KOPT-K1 (cell line): Measurements from ENCODE around the gene MARCHF3.
"Not testable (repeated sequence)": the region's sequence is repeated elsewhere in the genome, so short reads cannot be mapped to it uniquely, and the experiment has no call there.

Experiments
- H3K27ac ChIP-seq: fragments of 200-600 bp; sonication (generic); 2 replicates; pipeline ENCODE4 v1.5.1; 2016; ENCODE audit warnings: antibody characterized with exemption, mild to moderate bottlenecking, low read depth, low read length; ENCODE audit not compliant: poor library complexity, severe bottlenecking
- H3K36me3 ChIP-seq: fragments of 200-600 bp; sonication (generic); 2 replicates; pipeline ENCODE4 v1.5.1; 2017; ENCODE audit warnings: antibody characterized with exemption, mild to moderate bottlenecking, low read length, moderate library complexity; ENCODE audit not compliant: insufficient read depth
- H3K9me3 ChIP-seq: fragments of 200-600 bp; sonication (generic); 2 replicates; pipeline ENCODE4 v1.5.1; 2017; ENCODE audit warnings: antibody characterized with exemption, low read length, mild to moderate bottlenecking; ENCODE audit not compliant: insufficient read depth, poor library complexity, severe bottlenecking

The MARCHF3 gene

DNA sequence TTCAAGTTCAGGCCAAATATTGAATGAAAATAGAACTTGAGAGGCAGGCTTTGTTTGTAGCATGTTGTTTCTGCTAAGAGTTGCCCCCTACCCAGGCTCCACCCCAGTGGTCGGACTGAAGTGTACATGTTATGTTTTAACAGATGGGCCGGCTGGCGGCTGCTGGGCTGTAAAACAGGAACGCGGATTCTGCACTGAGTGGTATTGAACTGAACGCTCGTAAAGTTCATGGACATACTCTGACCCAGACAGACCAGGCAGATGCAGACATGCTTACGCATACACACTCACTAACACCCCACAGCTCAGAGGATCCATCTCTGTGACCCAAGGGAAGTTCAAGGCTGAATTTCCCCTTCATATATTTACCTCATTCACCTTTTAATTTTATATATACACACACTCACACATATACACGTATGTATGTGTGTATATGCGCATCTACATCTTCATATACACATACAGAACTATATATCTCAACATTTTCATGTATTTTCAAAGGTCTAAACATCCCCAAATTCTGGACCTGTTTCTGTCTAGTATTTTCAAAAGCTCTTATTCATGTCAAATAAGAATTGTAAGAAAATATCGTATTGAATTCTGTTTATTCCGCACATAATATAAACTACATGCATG lies 1.4 kb downstream of the MARCHF3 start:
- H3K9me3 ChIP-seq, result peaks cover 12% of the 10 kb centered on the region
- no peaks in the 10 kb centered on the region for H3K36me3 ChIP-seq
- H3K27ac ChIP-seq, result no peak overlapping the region

DNA sequence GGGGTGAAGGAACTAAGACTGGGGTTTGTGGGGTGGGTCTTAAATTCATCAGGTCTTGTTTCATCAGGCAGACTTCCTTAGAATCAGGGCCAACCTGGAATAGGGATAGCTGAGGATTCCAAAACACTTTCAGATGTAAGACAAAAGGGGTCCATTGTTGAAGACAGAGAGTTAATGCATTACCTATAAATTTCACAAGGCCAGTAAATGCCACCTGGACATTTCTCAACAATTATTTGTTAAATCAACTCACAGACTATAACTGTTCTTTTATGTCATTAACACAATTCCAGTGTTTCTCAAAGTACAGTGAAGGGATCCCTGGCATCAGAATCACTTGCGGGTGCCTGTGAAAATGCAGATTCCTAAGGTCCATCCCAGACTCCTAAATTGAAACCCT lies 2.8 kb downstream of the MARCHF3 start:
- Histone ChIP-seq H3K36me3 (no peaks in the 10 kb centered on the region), H3K9me3 (peaks cover 12% of the 10 kb centered on the region), H3K27ac (no peak overlapping the region)

DNA sequence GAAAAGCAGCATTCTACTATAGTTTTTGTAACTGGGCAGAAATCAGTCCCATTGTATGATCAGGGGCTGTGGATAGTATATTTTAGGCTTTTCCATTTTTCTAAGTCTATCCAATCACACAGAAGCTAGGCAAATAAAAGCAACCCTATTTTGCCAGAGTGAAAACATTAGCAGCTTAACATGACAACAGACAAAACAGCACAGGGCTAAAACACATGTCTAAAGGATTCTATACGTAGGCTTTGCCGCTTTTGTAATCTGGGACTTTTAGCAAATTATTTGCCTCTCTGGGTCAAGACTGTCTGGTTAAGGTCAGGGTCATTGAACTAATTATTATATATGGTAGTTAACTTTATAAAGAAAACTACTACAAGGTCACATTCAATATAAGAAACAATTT lies 4.2 kb downstream of the MARCHF3 start:
- peaks cover 12% of the 10 kb centered on the region for H3K9me3 ChIP-seq

GRCh38 chr5:127025467-127025866 lies 4.9 kb downstream of the MARCHF3 start:
- Histone ChIP-seq H3K9me3 (peaks cover 12% of the 10 kb centered on the region), H3K36me3 (no peaks in the 10 kb centered on the region), H3K27ac (no peak overlapping the region)

More for the DNA sequence above, 4.2 kb downstream of the MARCHF3 start:
- H3K36me3 ChIP-seq, result no peaks in the 10 kb centered on the region
- no peak overlapping the region for H3K27ac ChIP-seq

- Histone ChIP-seq H3K27ac (no peak overlapping the region), H3K36me3 (no peaks in the 10 kb centered on the region), H3K9me3 (peaks cover 5% of the 10 kb centered on the region)
These were observed 5.5 kb downstream of the MARCHF3 start for GRCh38 chr5:127024821-127025220.

- not testable (repeated sequence) for H3K9me3 ChIP-seq, H3K36me3 ChIP-seq, H3K27ac ChIP-seq
These were observed 6.7 kb downstream of the MARCHF3 start for GRCh38 chr5:127023552-127024191.

GRCh38 chr5:127022846-127023245 lies 7.5 kb downstream of the MARCHF3 start:
- Histone ChIP-seq H3K27ac (no peak overlapping the region), H3K36me3 (no peaks in the 10 kb centered on the region), H3K9me3 (no peaks in the 10 kb centered on the region)

DNA sequence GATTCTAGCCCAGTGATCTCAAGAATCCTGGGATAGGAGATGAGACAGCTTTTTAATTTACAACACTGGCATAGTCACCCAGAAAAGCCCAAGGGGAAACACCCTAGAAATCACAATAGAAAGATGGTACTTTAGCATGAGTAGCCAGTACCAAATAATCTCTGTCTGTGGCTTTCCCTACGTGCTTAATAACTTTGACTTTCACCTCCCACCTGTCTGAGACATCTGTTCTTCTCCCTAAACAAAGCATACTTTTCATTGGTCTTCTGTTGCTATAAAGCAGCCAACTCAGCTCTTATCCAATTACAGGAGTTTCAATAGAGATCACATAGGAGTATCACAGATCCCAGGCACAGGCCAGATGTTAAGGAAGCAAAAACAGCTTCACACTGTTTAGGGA lies 10.4 kb downstream of the MARCHF3 start:
- H3K9me3 ChIP-seq, result no peaks in the 10 kb centered on the region
- no peaks in the 10 kb centered on the region for H3K36me3 ChIP-seq
- no peak overlapping the region for H3K27ac ChIP-seq

DNA sequence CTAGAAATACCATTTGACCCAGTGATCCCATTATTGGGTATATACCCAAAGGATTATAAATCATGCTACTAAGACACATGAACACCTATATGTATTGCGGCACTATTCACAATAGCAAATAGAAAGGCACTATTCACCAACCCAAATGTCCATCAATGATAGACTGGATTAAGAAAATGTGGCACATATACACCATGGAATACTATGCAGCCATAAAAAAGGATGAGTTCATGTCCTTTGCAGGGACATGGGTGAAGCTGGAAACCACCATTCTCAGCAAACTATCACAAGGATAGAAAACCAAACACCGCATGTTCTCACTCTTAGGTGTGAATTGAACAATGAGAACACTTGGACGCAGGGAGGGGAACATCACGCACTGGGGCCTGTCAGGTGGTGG lies 13.6 kb downstream of the MARCHF3 start:
- not testable (repeated sequence) for H3K36me3 ChIP-seq, H3K9me3 ChIP-seq, H3K27ac ChIP-seq

DNA sequence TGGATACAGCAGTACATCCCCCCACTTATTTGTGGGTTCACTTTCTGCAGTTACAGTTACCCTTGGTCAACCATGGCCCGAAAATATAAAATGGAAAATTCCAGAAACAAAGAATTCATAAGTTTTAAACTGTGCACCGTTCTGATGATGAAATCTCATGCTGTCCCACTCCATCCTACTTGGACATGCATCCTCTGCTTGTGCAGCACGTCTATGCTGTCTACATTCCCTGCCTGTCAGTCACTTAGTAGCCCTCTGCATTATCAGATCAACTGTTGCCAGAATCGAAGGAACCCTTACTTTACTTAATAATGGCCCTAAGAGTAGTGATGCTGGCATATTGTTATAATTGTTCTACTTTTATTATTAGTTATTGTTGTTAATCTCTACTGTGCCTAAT lies 14.6 kb downstream of the MARCHF3 start:
- Histone ChIP-seq H3K9me3 (no peaks in the 10 kb centered on the region), H3K27ac (no peak overlapping the region), H3K36me3 (no peaks in the 10 kb centered on the region)

DNA sequence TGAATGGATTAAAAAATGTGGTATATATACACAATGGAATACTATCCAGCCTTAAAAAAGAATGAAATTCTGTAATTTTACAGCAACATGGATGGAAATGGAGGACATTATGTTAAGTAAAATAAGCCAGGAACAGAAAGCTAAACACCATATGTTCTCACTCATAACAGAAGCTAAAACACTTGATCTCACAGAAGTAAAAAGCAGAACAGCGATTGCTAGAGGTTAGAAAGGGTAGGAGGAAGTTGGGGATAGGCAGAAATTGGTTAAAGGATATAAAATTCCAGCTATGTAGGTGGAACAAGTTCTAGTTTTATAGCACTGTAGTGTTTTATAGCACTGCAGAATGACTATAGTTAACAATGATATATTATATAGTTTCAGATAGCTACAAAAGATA lies 15.8 kb downstream of the MARCHF3 start:
- Histone ChIP-seq H3K27ac (no peak overlapping the region), H3K9me3 (no peaks in the 10 kb centered on the region), H3K36me3 (no peaks in the 10 kb centered on the region)

- no peak overlapping the region for H3K27ac ChIP-seq
- no peaks in the 10 kb centered on the region for H3K9me3 ChIP-seq
These were observed 17.0 kb downstream of the MARCHF3 start for GRCh38 chr5:127013407-127013806.

DNA sequence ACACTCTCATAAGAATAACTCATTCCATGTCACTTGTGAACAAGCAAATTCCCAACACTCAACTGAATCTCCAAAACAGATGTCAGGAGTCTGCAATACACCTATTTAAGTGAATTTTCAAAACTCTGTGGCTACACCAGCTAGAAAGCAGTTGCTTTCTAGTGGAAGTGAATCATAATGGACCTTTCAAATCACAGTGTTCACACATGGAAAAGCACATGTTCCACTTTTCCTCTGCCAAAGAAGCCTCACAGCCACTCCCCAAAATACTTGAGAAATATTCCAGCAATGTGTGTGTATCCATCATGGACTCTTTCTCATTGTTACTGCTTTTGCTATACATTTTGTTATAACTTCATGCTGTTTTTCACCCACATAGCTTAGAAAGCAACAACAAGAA lies 17.4 kb downstream of the MARCHF3 start:
- Histone ChIP-seq H3K27ac (no peak overlapping the region), H3K9me3 (no peaks in the 10 kb centered on the region), H3K36me3 (no peaks in the 10 kb centered on the region)

More at GRCh38 chr5:127013407-127013806, 17.0 kb downstream of the MARCHF3 start:
- H3K36me3 ChIP-seq, result no peaks in the 10 kb centered on the region

DNA sequence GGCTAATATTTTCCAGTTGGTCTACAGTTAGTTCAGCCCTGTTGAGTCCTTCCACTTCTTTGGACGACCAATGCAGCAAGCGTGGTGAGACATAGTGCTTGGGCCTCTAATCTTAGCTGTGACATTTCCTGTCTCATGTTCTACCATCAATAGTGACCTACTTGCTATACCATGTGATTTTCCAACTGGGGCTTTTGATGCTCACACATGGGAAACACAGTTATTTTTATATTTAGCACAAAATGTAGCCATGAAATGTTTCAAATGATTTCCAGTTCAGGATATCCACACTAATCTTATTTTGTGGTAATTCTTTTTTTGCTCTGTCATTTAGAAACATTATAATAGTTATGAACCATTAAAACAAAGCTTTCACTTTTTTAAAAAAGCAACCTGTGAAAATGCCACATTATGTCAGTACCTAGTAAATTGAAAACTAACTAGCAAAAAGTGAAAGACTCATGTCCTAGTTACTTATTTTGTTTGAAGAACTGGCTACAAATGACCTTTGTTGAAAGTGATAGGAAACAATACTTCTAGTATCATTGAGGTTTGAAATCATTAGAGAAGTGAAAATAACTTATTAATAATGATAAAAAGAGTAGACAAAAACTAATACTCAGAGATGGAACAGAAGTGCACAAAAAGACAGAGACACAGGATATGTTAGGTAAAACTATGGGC lies 18.3 kb downstream of the MARCHF3 start:
- Histone ChIP-seq H3K36me3 (no peaks in the 10 kb centered on the region), H3K9me3 (no peaks in the 10 kb centered on the region), H3K27ac (no peak overlapping the region)

GRCh38 chr5:127011153-127011552 lies 19.2 kb downstream of the MARCHF3 start:
- no peaks in the 10 kb centered on the region for H3K36me3 ChIP-seq
- H3K27ac ChIP-seq, result no peak overlapping the region
- H3K9me3 ChIP-seq, result no peaks in the 10 kb centered on the region

DNA sequence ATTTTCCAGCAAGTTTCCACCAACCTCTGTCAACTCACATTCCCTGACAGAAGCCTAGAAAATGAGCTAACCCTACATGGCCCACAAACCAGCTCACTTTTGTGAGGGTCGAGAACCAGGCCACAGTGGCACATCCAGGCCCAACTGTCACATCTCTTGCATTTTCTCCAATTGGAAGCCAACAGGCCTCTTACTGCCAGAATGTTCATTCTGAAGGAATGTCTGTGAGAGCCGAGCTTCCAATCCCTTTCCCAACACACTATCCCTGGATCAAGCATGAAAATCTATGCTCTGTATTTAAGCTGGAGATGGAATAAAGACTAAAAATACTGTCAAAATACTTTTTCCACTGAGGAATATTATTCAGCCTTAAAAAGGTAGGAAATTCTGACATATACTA lies 20.0 kb downstream of the MARCHF3 start:
- no peak overlapping the region for H3K27ac ChIP-seq
- no peaks in the 10 kb centered on the region for H3K9me3 ChIP-seq
- no peaks in the 10 kb centered on the region for H3K36me3 ChIP-seq
